Duodenal mucosa (tissue), 2 donors: ENCODE results near the gene SMYD4.

Experiments
- H3K27ac ChIP-seq: one replicate; pipeline ENCODE4 v1.7.0; 2013; ENCODE audit warnings: low read depth, low read length
- H3K27me3 ChIP-seq, 2 donors: one replicate each; pipeline ENCODE4 v1.7.0; 2013; ENCODE audit warnings: low read length in 2 of 2, control low read depth in 1 of 2; ENCODE audit not compliant: insufficient read depth in 2 of 2, control insufficient read depth in 1 of 2
- H3K36me3 ChIP-seq, 2 donors: one replicate each; pipeline ENCODE4 v1.7.0; 2013; ENCODE audit warnings: low read length in 2 of 2, control low read depth in 1 of 2; ENCODE audit not compliant: insufficient read depth in 2 of 2, control insufficient read depth in 1 of 2
- H3K4me1 ChIP-seq, 2 donors: one replicate each; pipeline ENCODE4 v1.7.0; 2013; ENCODE audit warnings: low read length in 2 of 2, control low read depth in 1 of 2; ENCODE audit not compliant: insufficient read depth in 2 of 2, control insufficient read depth in 1 of 2
- H3K4me3 ChIP-seq, 2 donors: one replicate each; pipeline ENCODE4 v1.7.0; 2013; ENCODE audit warnings: low read length in 2 of 2, low read depth in 1 of 2
- H3K9ac ChIP-seq, 2 donors: one replicate each; pipeline ENCODE4 v1.7.0; 2013; ENCODE audit warnings: low read length in 2 of 2, low read depth in 1 of 2
- H3K9me3 ChIP-seq, 2 donors: one replicate each; pipeline ENCODE4 v1.7.0; 2013; ENCODE audit warnings: low read length in 2 of 2, control low read depth in 1 of 2; ENCODE audit not compliant: control insufficient read depth in 1 of 2

The SMYD4 gene

DNA sequence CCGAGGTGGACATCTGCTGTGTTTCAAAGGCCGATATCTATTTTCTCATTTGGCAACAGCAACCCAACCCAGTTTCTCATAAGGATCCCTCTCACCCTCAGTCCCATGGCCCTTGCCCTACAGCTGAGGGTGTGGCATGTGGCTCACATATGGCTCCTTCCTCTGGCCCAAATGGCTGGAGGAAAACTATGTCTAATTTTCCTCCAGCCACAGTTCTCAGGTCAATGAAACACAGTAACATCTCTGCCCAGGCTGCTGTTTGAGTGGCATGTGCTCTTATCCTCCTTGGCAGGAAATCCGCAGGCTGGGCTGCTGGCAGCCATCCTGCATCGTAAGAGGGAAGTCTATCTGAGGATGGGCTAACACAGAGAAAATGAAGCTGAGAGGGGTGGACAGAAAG is 43.8 kb downstream of the SMYD4 start:
- Histone ChIP-seq H3K4me1 (peaks cover 30 to 41% of the 10 kb centered on the region in 2 donors), H3K27ac (peak overlapping the region; percentile 84), H3K27me3 (no peaks in the 10 kb centered on the region), H3K4me3 (no peak overlapping the region), H3K9ac (peak overlapping the region in 1 of 2 donors; percentile 12), H3K9me3 (no peaks in the 10 kb centered on the region), H3K36me3 (peaks cover 11 to 37% of the 10 kb centered on the region in 2 donors)

DNA sequence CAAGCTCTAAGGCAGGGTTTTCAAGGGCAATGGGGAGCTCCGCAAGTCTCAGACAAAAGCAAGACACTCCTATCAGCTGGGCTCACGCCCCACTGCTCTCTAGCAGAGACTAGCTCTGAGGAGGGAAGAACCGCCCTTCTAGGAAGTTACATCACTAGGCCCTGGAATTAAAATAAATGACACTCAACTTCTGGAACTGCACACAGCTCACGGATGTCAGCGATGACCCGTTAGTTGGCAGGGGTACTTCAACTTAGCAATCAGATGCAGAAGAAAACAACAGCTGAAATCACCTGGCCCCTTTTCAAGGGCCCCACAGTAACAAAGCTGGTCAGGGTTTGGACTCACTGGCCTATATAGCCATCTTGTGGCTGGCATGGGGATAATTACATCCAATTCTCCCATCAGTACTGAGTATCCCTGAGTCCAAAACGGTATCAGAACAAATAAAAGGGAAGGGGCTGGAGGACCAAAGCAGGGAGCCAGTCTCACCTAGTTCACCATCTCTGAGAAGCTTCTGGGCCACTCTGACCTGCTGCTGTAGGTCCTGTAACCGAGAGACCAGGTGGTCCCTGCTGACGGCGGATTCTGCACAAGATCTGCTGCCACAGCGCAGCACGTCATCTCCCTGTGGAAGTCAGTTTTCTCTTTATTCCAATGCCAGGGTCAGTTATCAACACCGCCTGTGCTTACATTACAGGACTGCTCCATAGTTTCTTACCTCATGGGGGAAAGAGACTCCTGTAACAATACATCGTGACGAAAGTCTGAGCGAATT is 45.7 kb downstream of the SMYD4 start:
- peaks cover 30 to 41% of the 10 kb centered on the region in 2 donors for H3K4me1 ChIP-seq
- H3K9ac ChIP-seq = peak overlapping the region; percentile 44 to 45
- no peaks in the 10 kb centered on the region for H3K9me3 ChIP-seq
- H3K4me3 ChIP-seq = no peak overlapping the region
- peaks cover 13 to 46% of the 10 kb centered on the region in 2 donors for H3K36me3 ChIP-seq
- no peaks in the 10 kb centered on the region for H3K27me3 ChIP-seq
- H3K27ac ChIP-seq = peak overlapping the region; percentile 85

DNA sequence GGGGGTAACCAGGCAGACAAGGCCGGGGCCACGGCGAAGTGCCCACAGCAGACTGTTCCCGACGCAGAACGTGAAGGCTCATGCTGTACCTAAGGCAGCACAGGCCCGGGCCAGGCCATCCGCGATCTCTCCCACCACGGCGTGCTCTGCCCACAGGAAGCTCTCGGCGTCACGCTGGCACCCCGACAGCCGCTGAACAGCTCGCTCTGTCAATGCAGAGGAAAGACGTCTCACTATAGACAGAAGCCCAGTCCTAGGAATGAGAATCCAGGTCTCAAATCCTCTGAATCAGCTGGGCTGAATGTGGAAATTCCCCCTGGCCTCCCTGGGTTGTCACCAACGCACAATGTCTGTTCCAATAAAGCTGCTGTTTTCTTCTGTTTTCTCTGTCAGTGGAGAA is 46.4 kb downstream of the SMYD4 start:
- H3K27me3 ChIP-seq = no peaks in the 10 kb centered on the region
- H3K4me3 ChIP-seq = no peak overlapping the region
- peak overlapping the region; percentile 85 for H3K27ac ChIP-seq
- no peaks in the 10 kb centered on the region for H3K9me3 ChIP-seq
- peaks cover 24 to 41% of the 10 kb centered on the region in 2 donors for H3K4me1 ChIP-seq
- H3K9ac ChIP-seq = peak overlapping the region; percentile 44 to 45
- peaks cover 18 to 46% of the 10 kb centered on the region in 2 donors for H3K36me3 ChIP-seq

DNA sequence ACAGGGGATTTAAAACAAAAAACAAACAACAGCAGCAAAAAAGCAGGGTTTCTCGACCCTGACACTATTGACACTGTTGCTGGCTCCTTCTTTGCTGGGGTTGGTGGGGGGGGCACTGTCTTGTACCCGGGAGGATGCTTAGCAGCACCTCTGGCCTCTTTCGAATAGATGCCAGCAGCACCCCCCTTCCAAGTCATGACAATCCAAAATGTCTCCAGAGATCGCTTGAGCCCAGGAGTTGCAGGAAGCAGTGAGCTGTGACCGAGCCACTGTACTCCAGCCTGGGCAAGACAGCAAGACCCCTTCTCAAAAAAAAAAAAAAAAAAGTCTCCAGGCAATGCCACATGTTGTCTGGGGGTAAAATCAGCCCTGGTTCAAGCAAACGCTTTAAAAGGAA is 47.5 kb downstream of the SMYD4 start:
- Histone ChIP-seq H3K27me3 (no peaks in the 10 kb centered on the region), H3K9ac (peak overlapping the region in 1 of 2 donors; percentile 15), H3K4me3 (no peak overlapping the region), H3K36me3 (peaks cover 24 to 54% of the 10 kb centered on the region in 2 donors), H3K4me1 (peaks cover 21 to 36% of the 10 kb centered on the region in 2 donors), H3K9me3 (no peaks in the 10 kb centered on the region), H3K27ac (peak overlapping the region; percentile 55)

DNA sequence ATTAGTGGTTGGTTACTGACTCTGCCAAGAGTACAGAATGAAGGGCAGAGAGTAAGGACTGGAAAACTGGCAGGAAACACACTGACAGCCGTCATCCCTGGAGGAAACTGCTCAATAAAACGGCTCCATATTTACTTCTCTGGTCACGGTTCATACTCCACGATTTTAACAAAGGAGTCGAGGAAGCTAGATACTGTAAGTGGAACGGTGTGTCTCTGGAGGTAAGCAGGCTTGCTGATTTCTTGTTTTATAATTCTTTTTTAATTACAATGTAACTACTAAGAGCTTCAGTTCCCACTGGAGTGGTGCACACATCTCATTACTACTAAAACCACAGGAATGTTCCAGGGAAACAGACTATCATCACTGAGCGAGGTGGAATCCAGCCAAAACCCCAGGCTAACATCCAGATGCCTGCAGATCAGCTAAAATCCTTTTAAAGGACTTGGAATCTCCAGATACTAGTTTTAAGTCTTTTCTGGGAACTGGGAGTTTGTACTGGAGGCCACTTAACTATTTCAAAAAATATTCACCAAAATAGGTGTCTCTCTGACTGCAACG is 50.1 kb downstream of the SMYD4 start:
- Histone ChIP-seq H3K27me3 (no peaks in the 10 kb centered on the region), H3K9me3 (no peaks in the 10 kb centered on the region), H3K27ac (no peak overlapping the region), H3K4me3 (no peak overlapping the region), H3K4me1 (peaks cover 7 to 19% of the 10 kb centered on the region in 2 donors), H3K9ac (no peak overlapping the region), H3K36me3 (peaks cover 21 to 56% of the 10 kb centered on the region in 2 donors)

DNA sequence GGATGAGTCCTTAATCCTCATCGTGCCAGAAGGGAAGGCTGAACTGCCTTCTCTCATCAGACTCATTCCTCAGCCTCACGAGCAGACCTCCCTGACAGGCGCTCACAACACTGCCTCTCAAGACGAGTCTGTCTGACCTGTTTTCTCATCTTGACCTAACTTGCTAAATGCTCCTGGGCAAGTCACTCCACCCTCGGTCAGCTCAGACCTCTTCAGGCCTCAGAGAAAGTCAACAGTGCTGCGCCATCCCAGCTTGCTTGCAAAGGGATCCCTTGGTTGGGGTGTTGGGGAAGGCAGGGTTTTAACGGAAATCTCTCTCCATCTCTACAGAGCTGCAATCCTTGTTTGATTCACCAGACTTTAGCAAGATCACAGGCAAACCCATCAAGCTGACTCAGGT is 52.8 kb downstream of the SMYD4 start:
- H3K27ac ChIP-seq = no peak overlapping the region
- no peaks in the 10 kb centered on the region for H3K27me3 ChIP-seq
- H3K9me3 ChIP-seq = no peaks in the 10 kb centered on the region
- H3K36me3 ChIP-seq = peaks cover 18 to 35% of the 10 kb centered on the region in 2 donors
- H3K4me1 ChIP-seq = peaks cover 0 to 2% of the 10 kb centered on the region in 2 donors
- no peak overlapping the region for H3K4me3 ChIP-seq
- no peak overlapping the region for H3K9ac ChIP-seq

DNA sequence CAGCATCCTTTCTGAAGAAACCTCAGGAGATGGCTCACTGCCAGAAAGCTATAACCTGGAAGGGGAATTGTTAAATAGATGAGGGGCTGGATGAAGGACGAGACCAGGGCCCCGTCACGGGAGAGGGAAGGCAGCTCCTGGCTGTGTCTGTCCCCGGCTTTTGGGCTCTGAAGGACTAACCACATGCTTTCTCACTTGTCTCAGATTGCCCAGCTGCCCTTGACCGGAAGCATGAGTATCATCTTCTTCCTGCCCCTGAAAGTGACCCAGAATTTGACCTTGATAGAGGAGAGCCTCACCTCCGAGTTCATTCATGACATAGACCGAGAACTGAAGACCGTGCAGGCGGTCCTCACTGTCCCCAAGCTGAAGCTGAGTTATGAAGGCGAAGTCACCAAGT is 53.4 kb downstream of the SMYD4 start:
- H3K9me3 ChIP-seq = no peaks in the 10 kb centered on the region
- no peak overlapping the region for H3K4me3 ChIP-seq
- H3K4me1 ChIP-seq = peaks cover 0 to 2% of the 10 kb centered on the region in 2 donors
- no peaks in the 10 kb centered on the region for H3K27me3 ChIP-seq
- H3K9ac ChIP-seq = no peak overlapping the region
- peaks cover 18 to 32% of the 10 kb centered on the region in 2 donors for H3K36me3 ChIP-seq
- no peak overlapping the region for H3K27ac ChIP-seq

DNA sequence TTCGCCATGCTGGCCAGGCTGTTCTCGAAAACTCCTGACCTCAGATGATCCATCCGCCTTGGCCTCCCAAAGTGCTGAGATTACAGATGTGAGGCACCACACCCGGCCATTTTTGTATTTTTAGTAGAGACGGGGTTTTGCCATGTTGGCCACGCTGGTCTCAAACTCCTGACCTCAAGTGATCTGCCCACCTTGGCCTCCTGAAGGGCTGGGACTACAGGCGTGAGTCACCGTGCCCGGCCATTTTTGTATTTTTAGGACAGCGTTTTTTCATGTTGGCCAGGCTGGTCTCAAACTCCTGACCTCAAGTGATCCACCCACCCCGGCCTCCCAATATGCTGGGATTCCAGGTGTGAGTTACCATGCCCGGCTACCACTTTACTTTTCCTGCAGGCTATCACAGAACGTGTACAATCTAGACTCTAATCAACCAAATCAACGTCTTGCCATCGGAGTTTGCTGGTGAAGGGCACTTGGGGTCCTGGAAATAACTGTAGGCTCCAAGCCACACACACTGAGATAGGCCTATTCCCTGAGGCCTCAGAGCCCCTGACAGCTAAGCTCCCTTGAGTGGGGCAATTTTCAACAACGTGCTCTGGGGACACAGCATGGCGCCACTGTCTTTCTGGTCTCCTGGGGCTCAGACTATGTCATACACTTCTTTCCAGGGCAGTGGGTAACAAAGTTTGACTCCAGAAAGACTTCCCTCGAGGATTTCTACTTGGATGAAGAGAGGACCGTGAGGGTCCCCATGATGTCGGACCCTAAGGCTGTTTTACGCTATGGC is 55.1 kb downstream of the SMYD4 start:
- peaks cover 0 to 2% of the 10 kb centered on the region in 2 donors for H3K4me1 ChIP-seq
- H3K27me3 ChIP-seq = no peaks in the 10 kb centered on the region
- H3K4me3 ChIP-seq = no peak overlapping the region
- H3K9ac ChIP-seq = no peak overlapping the region
- peak overlapping the region; percentile 27 for H3K27ac ChIP-seq
- no peaks in the 10 kb centered on the region for H3K9me3 ChIP-seq
- H3K36me3 ChIP-seq = peaks cover 16 to 25% of the 10 kb centered on the region in 2 donors

DNA sequence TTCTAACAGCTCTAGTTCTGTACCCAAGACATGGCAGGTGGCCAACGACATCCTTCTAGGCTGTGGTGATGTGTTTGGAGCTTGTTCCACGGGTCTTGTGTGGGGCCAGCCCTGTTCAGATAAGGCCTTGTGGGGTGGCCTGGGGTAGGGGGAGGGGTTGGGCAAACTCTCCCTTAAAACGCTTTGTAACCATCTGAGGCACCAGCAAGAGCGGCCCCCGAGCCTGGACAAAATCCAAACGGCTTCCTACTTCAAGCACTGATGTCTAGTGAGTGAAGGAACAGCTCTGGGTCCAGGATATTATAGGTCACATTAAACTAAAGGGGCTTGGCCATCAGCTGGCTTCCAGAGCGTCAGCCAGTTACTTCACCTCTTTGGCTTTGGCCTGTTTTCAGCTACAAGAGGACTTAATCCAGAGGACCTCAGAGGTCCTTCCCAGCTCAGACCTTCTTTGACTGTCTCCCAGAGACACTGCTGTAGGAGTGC is 56.0 kb downstream of the SMYD4 start:
- Histone ChIP-seq H3K9me3 (no peaks in the 10 kb centered on the region), H3K9ac (no peak overlapping the region), H3K4me1 (peaks cover 0 to 2% of the 10 kb centered on the region in 2 donors), H3K4me3 (no peak overlapping the region), H3K36me3 (peaks cover 16 to 24% of the 10 kb centered on the region in 2 donors), H3K27me3 (no peaks in the 10 kb centered on the region), H3K27ac (no peak overlapping the region)
